ENCODE measurements around the gene MRPS24.

GRCh38 chr7:43851805-43852204 is 17.5 kb downstream of the MRPS24 start:
- TF ChIP-seq EZH2 (IDR thresholded peaks at IDR 0.05; ENCODE audit: borderline replicate concordance, low read depth, low read length, poor library complexity, severe bottlenecking) (no peak), CTCF (conservative IDR thresholded peaks at IDR 0.05; ENCODE audit: low read depth, low read length) (no peak)

Measured in A673 (cell line).